ENCODE data around the gene CORO2B. TPM values are rescaled to one million over a fixed set of nuclear protein-coding genes. Genes with fewer than 3 reads are reported as not detected.
"Not testable (repeated sequence)": the region's sequence is repeated elsewhere in the genome, so short reads cannot be mapped to it uniquely, and the experiment has no call there.

CORO2B gene
- total RNA-seq, 1 donor from 2014 or later: 0.43 TPM

GRCh38 chr15:68602459-68603215 lies 23.8 kb downstream of the CORO2B start:
- Mint-ChIP-seq H3K27me3 (ENCODE audit: low read depth) (peaks cover 2% of the 10 kb centered on the region), H3K27ac (no peak overlapping the region), H3K4me3 (ENCODE audit: low read depth) (no peak overlapping the region), H3K36me3 (ENCODE audit: low read depth) (no peaks in the 10 kb centered on the region), H3K9me3 (no peaks in the 10 kb centered on the region), H3K4me1 (ENCODE audit: low read depth) (no peaks in the 10 kb centered on the region)
- intact Hi-C loops (cut with micrococcal nuclease): no loop called here
- DNase-seq (ENCODE audit: low spot score): no peak

- intact Hi-C loops (cut with micrococcal nuclease): no loop called here
- no peaks in the 10 kb centered on the region for H3K36me3 Mint-ChIP-seq (ENCODE audit: low read depth)
- H3K9me3 Mint-ChIP-seq: no peaks in the 10 kb centered on the region
- no peak overlapping the region for H3K4me3 Mint-ChIP-seq (ENCODE audit: low read depth)
- H3K27ac Mint-ChIP-seq: no peak overlapping the region
- DNase-seq (ENCODE audit: low spot score): no peak
- no peaks in the 10 kb centered on the region for H3K4me1 Mint-ChIP-seq (ENCODE audit: low read depth)
- H3K27me3 Mint-ChIP-seq (ENCODE audit: low read depth): peaks cover 2% of the 10 kb centered on the region
These were observed 24.4 kb downstream of the CORO2B start for GRCh38 chr15:68603216-68603595.

DNA sequence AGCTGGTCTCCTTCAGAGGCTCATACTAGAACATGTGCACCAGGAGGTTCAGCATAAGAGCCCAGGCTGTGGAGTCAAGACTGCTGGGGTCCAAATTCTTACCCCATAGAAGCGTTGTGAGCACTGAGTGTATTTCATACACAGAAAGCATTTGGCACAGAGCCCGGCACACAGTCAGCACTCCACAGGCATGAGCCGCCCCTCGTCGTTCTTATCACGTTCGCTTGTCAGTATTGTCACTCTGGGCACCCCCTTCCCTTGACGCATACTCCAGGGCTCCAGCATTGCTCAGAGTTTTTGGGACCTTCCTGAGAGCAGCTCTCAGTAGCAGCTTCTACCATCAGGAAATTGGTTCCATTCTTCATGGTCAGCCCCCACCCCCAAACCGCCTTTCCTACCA lies 25.2 kb downstream of the CORO2B start:
- no peaks in the 10 kb centered on the region for H3K4me1 Mint-ChIP-seq (ENCODE audit: low read depth)
- H3K4me3 Mint-ChIP-seq (ENCODE audit: low read depth): no peak overlapping the region
- H3K27ac Mint-ChIP-seq: no peak overlapping the region
- peaks cover 2% of the 10 kb centered on the region for H3K27me3 Mint-ChIP-seq (ENCODE audit: low read depth)
- no peak for DNase-seq (ENCODE audit: low spot score)
- no peaks in the 10 kb centered on the region for H3K36me3 Mint-ChIP-seq (ENCODE audit: low read depth)
- no peaks in the 10 kb centered on the region for H3K9me3 Mint-ChIP-seq
- intact Hi-C loops (cut with micrococcal nuclease): no loop called here

GRCh38 chr15:68604840-68605478 lies 26.2 kb downstream of the CORO2B start:
- H3K27ac Mint-ChIP-seq; DNase-seq (ENCODE audit: low spot score); H3K4me1 Mint-ChIP-seq (ENCODE audit: low read depth); H3K4me3 Mint-ChIP-seq (ENCODE audit: low read depth); intact Hi-C loops (cut with micrococcal nuclease); H3K36me3 Mint-ChIP-seq (ENCODE audit: low read depth); H3K27me3 Mint-ChIP-seq (ENCODE audit: low read depth); H3K9me3 Mint-ChIP-seq: not testable (repeated sequence)

- no peaks in the 10 kb centered on the region for H3K36me3 Mint-ChIP-seq (ENCODE audit: low read depth)
- no peak for DNase-seq (ENCODE audit: low spot score)
- intact Hi-C loops (cut with micrococcal nuclease): no loop called here
- H3K27ac Mint-ChIP-seq: no peak overlapping the region
- no peaks in the 10 kb centered on the region for H3K9me3 Mint-ChIP-seq
- H3K27me3 Mint-ChIP-seq (ENCODE audit: low read depth): no peaks in the 10 kb centered on the region
- H3K4me1 Mint-ChIP-seq (ENCODE audit: low read depth): no peaks in the 10 kb centered on the region
- H3K4me3 Mint-ChIP-seq (ENCODE audit: low read depth): no peak overlapping the region
These were observed 27.6 kb downstream of the CORO2B start for GRCh38 chr15:68606375-68606774.

- Mint-ChIP-seq H3K36me3 (ENCODE audit: low read depth) (no peaks in the 10 kb centered on the region), H3K4me3 (ENCODE audit: low read depth) (no peak overlapping the region), H3K4me1 (ENCODE audit: low read depth) (no peaks in the 10 kb centered on the region), H3K9me3 (no peaks in the 10 kb centered on the region), H3K27ac (no peak overlapping the region), H3K27me3 (ENCODE audit: low read depth) (peaks cover 3% of the 10 kb centered on the region)
- DNase-seq (ENCODE audit: low spot score): no peak
- intact Hi-C loops (cut with micrococcal nuclease): no loop called here
These were observed 29.5 kb downstream of the CORO2B start for GRCh38 chr15:68608206-68608843.

DNA sequence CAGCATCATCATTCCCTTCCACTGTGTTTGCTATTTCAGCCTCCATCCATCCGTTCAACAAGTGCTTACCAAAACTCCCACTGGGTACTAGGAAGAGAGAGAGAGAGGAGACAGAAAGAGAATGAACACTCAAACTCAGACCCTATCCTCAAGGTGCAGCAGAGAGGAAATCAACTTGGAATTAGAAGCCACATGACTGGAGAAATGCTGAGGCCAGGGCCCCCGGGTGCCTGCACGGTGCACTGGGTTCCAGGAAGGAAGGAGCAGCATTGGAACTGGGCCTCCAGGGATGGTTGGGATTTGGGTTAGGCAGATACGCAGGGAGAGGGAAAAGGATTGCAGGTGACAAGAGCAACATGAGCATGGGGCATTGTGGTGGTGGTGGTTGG lies 30.0 kb downstream of the CORO2B start:
- no peak overlapping the region for H3K27ac Mint-ChIP-seq
- intact Hi-C loops (cut with micrococcal nuclease): no loop called here
- no peak overlapping the region for H3K4me3 Mint-ChIP-seq (ENCODE audit: low read depth)
- no peaks in the 10 kb centered on the region for H3K36me3 Mint-ChIP-seq (ENCODE audit: low read depth)
- no peaks in the 10 kb centered on the region for H3K9me3 Mint-ChIP-seq
- H3K4me1 Mint-ChIP-seq (ENCODE audit: low read depth): no peaks in the 10 kb centered on the region
- no peak for DNase-seq (ENCODE audit: low spot score)
- peaks cover 3% of the 10 kb centered on the region for H3K27me3 Mint-ChIP-seq (ENCODE audit: low read depth)

DNA sequence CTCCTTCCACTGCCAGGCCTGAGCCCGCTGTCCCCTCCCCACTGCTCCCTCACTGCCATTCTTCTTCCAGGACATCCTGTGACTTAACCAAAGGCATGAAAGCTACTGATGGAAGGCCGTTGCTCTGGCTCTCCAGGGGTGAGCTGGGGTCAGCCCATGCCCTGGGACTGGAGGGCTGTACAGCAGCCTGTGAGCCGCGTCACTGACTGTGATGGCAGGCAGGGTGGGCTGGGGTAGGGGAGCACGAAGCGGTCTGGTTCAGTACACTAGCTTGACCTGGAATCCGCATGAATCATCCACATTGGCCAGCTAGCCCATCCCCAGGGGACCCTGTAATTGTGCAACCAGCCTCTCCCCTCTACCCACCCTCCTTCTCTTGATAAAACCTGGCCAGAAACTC lies 30.8 kb downstream of the CORO2B start:
- no peaks in the 10 kb centered on the region for H3K9me3 Mint-ChIP-seq
- no peaks in the 10 kb centered on the region for H3K36me3 Mint-ChIP-seq (ENCODE audit: low read depth)
- H3K4me3 Mint-ChIP-seq (ENCODE audit: low read depth): no peak overlapping the region
- DNase-seq (ENCODE audit: low spot score): no peak
- no peak overlapping the region for H3K27ac Mint-ChIP-seq
- intact Hi-C loops (cut with micrococcal nuclease): no loop called here
- H3K4me1 Mint-ChIP-seq (ENCODE audit: low read depth): no peaks in the 10 kb centered on the region
- H3K27me3 Mint-ChIP-seq (ENCODE audit: low read depth): peaks cover 5% of the 10 kb centered on the region

- Mint-ChIP-seq H3K9me3 (no peaks in the 10 kb centered on the region), H3K4me1 (ENCODE audit: low read depth) (no peaks in the 10 kb centered on the region), H3K27me3 (ENCODE audit: low read depth) (peaks cover 5% of the 10 kb centered on the region), H3K36me3 (ENCODE audit: low read depth) (no peaks in the 10 kb centered on the region), H3K4me3 (ENCODE audit: low read depth) (no peak overlapping the region), H3K27ac (no peak overlapping the region)
- intact Hi-C loops (cut with micrococcal nuclease): no loop called here
- no peak for DNase-seq (ENCODE audit: low spot score)
These were observed 32.0 kb downstream of the CORO2B start for GRCh38 chr15:68610825-68611224.

- intact Hi-C loops (cut with micrococcal nuclease): no loop called here
- Mint-ChIP-seq H3K36me3 (ENCODE audit: low read depth) (no peaks in the 10 kb centered on the region), H3K9me3 (no peaks in the 10 kb centered on the region), H3K4me3 (ENCODE audit: low read depth) (no peak overlapping the region), H3K27ac (no peak overlapping the region), H3K27me3 (ENCODE audit: low read depth) (peaks cover 5% of the 10 kb centered on the region), H3K4me1 (ENCODE audit: low read depth) (no peaks in the 10 kb centered on the region)
- no peak for DNase-seq (ENCODE audit: low spot score)
These were observed 33.7 kb downstream of the CORO2B start for GRCh38 chr15:68612503-68612902.

GRCh38 chr15:68612979-68613740 lies 34.4 kb downstream of the CORO2B start:
- Mint-ChIP-seq H3K9me3 (no peaks in the 10 kb centered on the region), H3K4me1 (ENCODE audit: low read depth) (no peaks in the 10 kb centered on the region), H3K4me3 (ENCODE audit: low read depth) (no peak overlapping the region), H3K27me3 (ENCODE audit: low read depth) (peaks cover 6% of the 10 kb centered on the region), H3K27ac (no peak overlapping the region), H3K36me3 (ENCODE audit: low read depth) (no peaks in the 10 kb centered on the region)
- no peak for DNase-seq (ENCODE audit: low spot score)
- intact Hi-C loops (cut with micrococcal nuclease): no loop called here

GRCh38 chr15:68614286-68615035 lies 35.7 kb downstream of the CORO2B start:
- no peak overlapping the region for H3K4me3 Mint-ChIP-seq (ENCODE audit: low read depth)
- intact Hi-C loops (cut with micrococcal nuclease): no loop called here
- no peaks in the 10 kb centered on the region for H3K4me1 Mint-ChIP-seq (ENCODE audit: low read depth)
- no peaks in the 10 kb centered on the region for H3K9me3 Mint-ChIP-seq
- no peak overlapping the region for H3K27ac Mint-ChIP-seq
- peaks cover 9% of the 10 kb centered on the region for H3K27me3 Mint-ChIP-seq (ENCODE audit: low read depth)
- H3K36me3 Mint-ChIP-seq (ENCODE audit: low read depth): no peaks in the 10 kb centered on the region
- no peak for DNase-seq (ENCODE audit: low spot score)
